ENCODE results near the gene OGFOD1. TPM values are rescaled to one million over a fixed set of nuclear protein-coding genes. Genes with fewer than 3 reads are reported as not detected.

OGFOD1 gene
- total and polyA plus RNA-seq, 9 of the 15 experiments (the other 6 are each of a cell fraction or from before 2014, with no cell fraction given): 60.4 to 134 (median 85.8) TPM

DNA sequence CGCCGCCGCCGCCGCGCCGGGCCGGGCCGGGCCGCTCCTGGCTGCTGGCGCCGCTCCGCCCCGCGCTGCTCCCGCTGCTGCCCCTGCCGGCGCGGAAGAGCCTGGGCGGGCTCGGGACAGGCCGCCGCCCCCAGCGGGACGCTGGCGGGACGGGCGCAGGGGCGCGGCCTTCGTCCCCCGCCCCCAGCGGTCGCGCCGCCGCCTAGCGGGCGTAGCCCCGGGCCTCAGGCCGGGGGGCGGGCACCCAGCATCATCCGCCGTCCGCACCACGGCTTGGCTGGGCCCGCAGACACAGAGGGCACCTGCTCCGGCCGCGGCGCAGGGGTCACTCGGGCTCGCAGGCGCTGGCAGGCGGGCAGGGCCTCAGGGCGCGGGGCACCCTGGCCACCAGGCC lies 25.9 kb upstream of the OGFOD1 start, which contains the start of gene AMFR (continued):
- TF ChIP-seq SMAD1 (IDR thresholded peaks at IDR 0.05; ENCODE audit: low read depth, low read length, partially characterized antibody) (no peak), TBL1XR1 (IDR thresholded peaks at IDR 0.05; ENCODE audit: low read length in 2 of 2) (no peak), PCBP1 (IDR thresholded peaks at IDR 0.05; ENCODE audit: low read depth, low read length, poor library complexity, severe bottlenecking) (peak; percentile 52), CTBP1 (IDR thresholded peaks at IDR 0.05; ENCODE audit: borderline replicate concordance) (peak; percentile 76; the same call in 1 of the 2 replicates), STAT6 (CRISPR knock-in tag; IDR thresholded peaks at IDR 0.05) (no peak), NEUROD1 (IDR thresholded peaks at IDR 0.05; ENCODE audit: borderline replicate concordance, low read depth, low read length, partially characterized antibody) (no peak), ZNF740 (CRISPR knock-in tag; IDR thresholded peaks at IDR 0.05) (peak; percentile 92), ZNF740 (tag; IDR thresholded peaks at IDR 0.05) (no peak), ZFPM2 (CRISPR knock-in tag; IDR thresholded peaks at IDR 0.05) (no peak), KDM2B (CRISPR knock-in tag; IDR thresholded peaks at IDR 0.05) (no peak), GATAD2B (IDR thresholded peaks at IDR 0.05; ENCODE audit: borderline replicate concordance) (peak; percentile 88), MEF2A (IDR thresholded peaks at IDR 0.05; ENCODE audit: control insufficient read depth, low read depth, low read length) (no peak), ZNF644 (tag; IDR thresholded peaks at IDR 0.05; ENCODE audit: low read depth) (no peak), L3MBTL2 (IDR thresholded peaks at IDR 0.05) (0 out of 2 replicates have a peak, but pooled peaks have one; percentile 0), SIRT6 (IDR thresholded peaks at IDR 0.05; ENCODE audit: low read depth, low read length) (no peak), ARID1B (IDR thresholded peaks at IDR 0.05) (no peak), DDX20 (tag; IDR thresholded peaks at IDR 0.05; ENCODE audit: low read depth) (no peak), ZBTB7A (IDR thresholded peaks at IDR 0.05; ENCODE audit: borderline replicate concordance, control insufficient read depth, low read depth, low read length) (peak; percentile 96; the same call in 1 of the 2 replicates)
- TF ChIP-seq, protein P1, sequence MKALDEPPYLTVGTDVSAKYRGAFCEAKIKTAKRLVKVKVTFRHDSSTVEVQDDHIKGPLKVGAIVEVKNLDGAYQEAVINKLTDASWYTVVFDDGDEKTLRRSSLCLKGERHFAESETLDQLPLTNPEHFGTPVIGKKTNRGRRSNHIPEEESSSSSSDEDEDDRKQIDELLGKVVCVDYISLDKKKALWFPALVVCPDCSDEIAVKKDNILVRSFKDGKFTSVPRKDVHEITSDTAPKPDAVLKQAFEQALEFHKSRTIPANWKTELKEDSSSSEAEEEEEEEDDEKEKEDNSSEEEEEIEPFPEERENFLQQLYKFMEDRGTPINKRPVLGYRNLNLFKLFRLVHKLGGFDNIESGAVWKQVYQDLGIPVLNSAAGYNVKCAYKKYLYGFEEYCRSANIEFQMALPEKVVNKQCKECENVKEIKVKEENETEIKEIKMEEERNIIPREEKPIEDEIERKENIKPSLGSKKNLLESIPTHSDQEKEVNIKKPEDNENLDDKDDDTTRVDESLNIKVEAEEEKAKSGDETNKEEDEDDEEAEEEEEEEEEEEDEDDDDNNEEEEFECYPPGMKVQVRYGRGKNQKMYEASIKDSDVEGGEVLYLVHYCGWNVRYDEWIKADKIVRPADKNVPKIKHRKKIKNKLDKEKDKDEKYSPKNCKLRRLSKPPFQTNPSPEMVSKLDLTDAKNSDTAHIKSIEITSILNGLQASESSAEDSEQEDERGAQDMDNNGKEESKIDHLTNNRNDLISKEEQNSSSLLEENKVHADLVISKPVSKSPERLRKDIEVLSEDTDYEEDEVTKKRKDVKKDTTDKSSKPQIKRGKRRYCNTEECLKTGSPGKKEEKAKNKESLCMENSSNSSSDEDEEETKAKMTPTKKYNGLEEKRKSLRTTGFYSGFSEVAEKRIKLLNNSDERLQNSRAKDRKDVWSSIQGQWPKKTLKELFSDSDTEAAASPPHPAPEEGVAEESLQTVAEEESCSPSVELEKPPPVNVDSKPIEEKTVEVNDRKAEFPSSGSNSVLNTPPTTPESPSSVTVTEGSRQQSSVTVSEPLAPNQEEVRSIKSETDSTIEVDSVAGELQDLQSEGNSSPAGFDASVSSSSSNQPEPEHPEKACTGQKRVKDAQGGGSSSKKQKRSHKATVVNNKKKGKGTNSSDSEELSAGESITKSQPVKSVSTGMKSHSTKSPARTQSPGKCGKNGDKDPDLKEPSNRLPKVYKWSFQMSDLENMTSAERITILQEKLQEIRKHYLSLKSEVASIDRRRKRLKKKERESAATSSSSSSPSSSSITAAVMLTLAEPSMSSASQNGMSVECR (CRISPR knock-in tag; IDR thresholded peaks at IDR 0.05): peak; percentile 43; the same call in 1 of the 2 replicates
- TF ChIP-seq, protein P2, sequence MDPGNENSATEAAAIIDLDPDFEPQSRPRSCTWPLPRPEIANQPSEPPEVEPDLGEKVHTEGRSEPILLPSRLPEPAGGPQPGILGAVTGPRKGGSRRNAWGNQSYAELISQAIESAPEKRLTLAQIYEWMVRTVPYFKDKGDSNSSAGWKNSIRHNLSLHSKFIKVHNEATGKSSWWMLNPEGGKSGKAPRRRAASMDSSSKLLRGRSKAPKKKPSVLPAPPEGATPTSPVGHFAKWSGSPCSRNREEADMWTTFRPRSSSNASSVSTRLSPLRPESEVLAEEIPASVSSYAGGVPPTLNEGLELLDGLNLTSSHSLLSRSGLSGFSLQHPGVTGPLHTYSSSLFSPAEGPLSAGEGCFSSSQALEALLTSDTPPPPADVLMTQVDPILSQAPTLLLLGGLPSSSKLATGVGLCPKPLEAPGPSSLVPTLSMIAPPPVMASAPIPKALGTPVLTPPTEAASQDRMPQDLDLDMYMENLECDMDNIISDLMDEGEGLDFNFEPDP (CRISPR knock-in tag; IDR thresholded peaks at IDR 0.05): no peak
